Mucosa of gallbladder (tissue), 1 donor: ENCODE results near the gene ZNHIT6. TPM values are rescaled to one million over a fixed set of nuclear protein-coding genes. Genes with fewer than 3 reads are reported as not detected.

Source experiments
- total RNA-seq: library from RNA; stranded (reverse); gene quantifications from one replicate; pipeline ENCODE4 v1.2.1, GENCODE V29; 2021
- donor health status: DM: no; HTN: no; CAD: no.

ZNHIT6 gene
- total RNA-seq, 1 donor from 2014 or later: 10.1 TPM

Other genes with a start within 250 kb of the ZNHIT6 start
- gene DDAH1, start 243.3 kb downstream of the ZNHIT6 start, total RNA-seq: 128 TPM
- gene CCN1, start 127.7 kb downstream of the ZNHIT6 start, total RNA-seq: 369 TPM